ENCODE measurements around the gene GTPBP3. TPM values are rescaled to one million over a fixed set of nuclear protein-coding genes. Genes with fewer than 3 reads are reported as not detected.

The GTPBP3 gene
- total RNA-seq, 1 experiment from 2014 or later: 63.0 TPM

DNA sequence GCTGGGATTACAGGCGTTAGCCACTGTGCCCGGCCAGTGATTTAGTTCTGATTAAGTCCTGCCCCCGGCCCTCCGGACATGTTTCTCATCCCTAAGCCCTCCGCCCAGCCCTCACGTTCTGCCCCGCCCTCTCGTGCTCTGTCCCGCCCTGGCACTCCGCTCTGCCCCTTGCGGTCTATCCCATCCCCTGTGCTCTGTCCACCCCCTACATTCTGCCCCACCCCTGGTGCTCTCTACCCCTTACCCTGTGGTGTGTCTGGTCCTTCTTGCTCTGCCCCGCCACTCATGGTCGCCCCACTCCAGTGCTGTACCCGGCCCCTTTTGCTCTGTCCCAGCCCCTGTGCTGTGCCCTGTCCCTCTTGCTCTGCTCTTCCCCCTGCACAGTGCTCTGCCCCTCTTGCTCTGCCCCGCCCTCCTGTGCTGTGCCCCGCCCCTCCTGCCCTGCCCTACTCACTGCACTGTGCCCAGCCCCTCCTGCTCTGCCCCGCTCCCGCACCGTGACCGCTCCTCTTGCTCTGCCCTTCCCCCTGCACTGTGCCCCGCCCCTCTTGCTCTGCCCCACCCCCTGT, 3.0 kb downstream of the GTPBP3 start:
- no peaks in the 10 kb centered on the region for H3K27me3 ChIP-seq (ENCODE audit: control insufficient read depth, insufficient read depth, low read length)
- H3K36me3 ChIP-seq (replicated peaks; ENCODE audit: control insufficient read depth, insufficient read depth, low read length): peaks cover 4% of the 10 kb centered on the region
- DNase-seq: peak; percentile 91
- no peak overlapping the region for H3K4me3 ChIP-seq (ENCODE audit: insufficient read depth, low read depth, low read length)

DNA sequence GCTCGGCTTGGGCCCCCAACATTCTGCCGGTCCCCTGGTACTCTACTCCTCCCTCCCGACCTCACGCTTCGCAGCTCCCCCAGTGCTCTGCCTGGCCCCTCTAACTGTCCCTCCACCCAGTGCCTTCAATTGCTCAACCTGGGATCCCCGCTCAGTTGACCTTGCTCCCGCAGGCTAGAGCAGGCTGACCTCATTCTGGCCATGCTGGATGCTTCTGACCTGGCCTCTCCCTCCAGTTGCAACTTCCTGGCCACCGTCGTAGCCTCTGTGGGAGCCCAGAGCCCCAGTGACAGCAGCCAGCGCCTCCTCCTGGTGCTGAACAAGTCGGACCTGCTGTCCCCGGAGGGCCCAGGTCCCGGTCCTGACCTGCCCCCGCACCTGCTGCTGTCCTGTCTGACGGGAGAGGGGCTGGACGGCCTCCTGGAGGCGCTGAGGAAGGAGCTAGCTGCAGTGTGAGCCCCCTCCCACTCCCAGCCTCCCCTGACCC, 3.6 kb downstream of the GTPBP3 start:
- Histone ChIP-seq H3K27me3 (ENCODE audit: control insufficient read depth, insufficient read depth, low read length) (no peaks in the 10 kb centered on the region), H3K36me3 (replicated peaks; ENCODE audit: control insufficient read depth, insufficient read depth, low read length) (peaks cover 4% of the 10 kb centered on the region), H3K4me3 (ENCODE audit: insufficient read depth, low read depth, low read length) (no peak overlapping the region)
- DNase-seq: no peak

DNA sequence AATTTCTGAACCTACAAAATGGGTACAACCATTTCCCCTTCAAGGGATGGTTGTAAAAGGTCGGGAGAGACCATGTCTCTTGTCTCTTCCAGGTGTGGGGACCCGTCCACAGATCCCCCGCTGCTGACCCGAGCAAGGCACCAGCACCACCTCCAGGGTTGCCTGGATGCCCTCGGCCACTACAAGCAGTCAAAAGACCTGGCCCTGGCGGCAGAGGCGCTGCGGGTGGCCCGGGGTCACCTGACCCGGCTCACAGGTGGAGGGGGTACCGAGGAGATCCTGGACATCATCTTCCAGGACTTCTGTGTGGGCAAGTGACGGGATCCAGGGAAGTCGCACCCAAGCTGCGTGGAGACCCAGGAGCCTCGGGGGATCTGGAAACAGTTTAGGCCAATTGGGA, 4.0 kb downstream of the GTPBP3 start:
- peak; percentile 38 for DNase-seq
- Histone ChIP-seq H3K4me3 (ENCODE audit: insufficient read depth, low read depth, low read length) (no peak overlapping the region), H3K27me3 (ENCODE audit: control insufficient read depth, insufficient read depth, low read length) (no peaks in the 10 kb centered on the region), H3K36me3 (replicated peaks; ENCODE audit: control insufficient read depth, insufficient read depth, low read length) (peaks cover 4% of the 10 kb centered on the region)

DNA sequence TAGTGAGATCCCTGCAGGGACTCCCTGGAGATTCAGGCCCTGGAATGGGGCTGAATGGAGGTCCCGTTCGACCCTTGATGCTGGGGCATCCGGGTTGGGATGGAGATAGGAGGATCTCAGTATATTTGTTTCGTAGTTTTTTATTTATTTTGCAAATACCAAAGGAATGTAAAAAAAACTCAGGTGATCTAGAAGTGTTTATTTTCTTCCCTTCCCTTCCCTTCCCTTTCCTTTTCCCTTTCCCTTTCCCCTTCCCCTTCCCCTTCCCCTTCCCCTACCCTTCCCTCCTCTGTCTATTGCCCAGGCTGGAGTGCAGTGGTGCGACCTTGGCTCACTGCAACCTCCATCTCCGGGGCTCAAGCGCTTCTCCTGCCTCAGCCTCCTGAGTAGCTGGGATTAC, 4.5 kb downstream of the GTPBP3 start:
- no peaks in the 10 kb centered on the region for H3K27me3 ChIP-seq (ENCODE audit: control insufficient read depth, insufficient read depth, low read length)
- no peak for DNase-seq
- H3K4me3 ChIP-seq (ENCODE audit: insufficient read depth, low read depth, low read length): no peak overlapping the region
- H3K36me3 ChIP-seq (replicated peaks; ENCODE audit: control insufficient read depth, insufficient read depth, low read length): peaks cover 4% of the 10 kb centered on the region

DNA sequence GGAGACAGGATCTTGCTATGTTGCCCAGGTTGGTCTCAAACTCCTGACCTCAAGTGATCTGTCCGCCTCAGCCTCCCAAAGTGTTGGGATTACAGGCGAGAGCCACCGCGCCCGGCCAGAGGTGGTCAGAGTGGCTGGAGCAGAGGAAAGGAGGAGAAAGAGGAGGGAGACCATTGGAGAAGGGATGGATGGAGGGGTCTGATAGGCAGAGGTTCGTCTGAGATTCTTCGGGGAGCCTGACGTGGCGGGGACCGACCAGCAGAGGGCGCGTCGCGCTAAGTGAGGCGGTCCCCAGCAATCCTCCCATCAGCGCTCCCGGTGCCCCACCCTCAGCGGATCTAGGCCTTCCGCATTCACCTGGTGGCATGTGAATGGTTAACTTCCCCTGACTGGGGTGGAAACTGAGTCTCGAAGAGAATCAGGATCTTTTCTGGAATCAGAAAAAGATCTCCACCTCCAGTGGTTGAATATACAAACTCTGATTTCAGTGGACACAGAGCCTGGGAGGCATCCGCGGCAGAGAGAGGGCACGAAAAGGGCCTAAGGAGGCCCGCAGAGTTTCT, 8.8 kb downstream of the GTPBP3 start:
- peak; percentile 96 for DNase-seq
- no peaks in the 10 kb centered on the region for H3K27me3 ChIP-seq (ENCODE audit: control insufficient read depth, insufficient read depth, low read length)
- peaks cover 4% of the 10 kb centered on the region for H3K36me3 ChIP-seq (replicated peaks; ENCODE audit: control insufficient read depth, insufficient read depth, low read length)
- H3K4me3 ChIP-seq (ENCODE audit: insufficient read depth, low read depth, low read length): no peak overlapping the region

DNA sequence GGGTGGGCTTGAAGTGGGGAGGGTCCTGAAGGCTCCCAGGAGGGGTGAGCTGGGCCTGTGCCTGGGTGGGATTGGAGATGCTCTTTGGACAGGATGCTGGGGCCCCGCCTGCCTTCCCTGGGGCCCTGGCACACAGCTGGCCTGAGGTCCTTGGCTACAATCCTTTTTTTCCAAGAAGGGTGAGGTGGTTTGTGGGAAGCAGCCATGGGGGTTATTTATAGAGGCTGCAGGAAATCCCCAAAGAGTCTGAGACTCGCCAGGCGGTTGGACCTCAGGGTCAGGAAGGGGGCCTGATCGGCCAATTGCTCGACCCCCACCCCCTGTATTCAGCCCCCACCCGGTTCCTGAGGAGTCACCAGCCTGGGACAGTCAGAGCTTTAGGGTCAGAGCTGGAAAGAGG, 10.0 kb downstream of the GTPBP3 start:
- DNase-seq: peak; percentile 39
- Histone ChIP-seq H3K27me3 (ENCODE audit: control insufficient read depth, insufficient read depth, low read length) (no peaks in the 10 kb centered on the region), H3K36me3 (replicated peaks; ENCODE audit: control insufficient read depth, insufficient read depth, low read length) (no peaks in the 10 kb centered on the region), H3K4me3 (ENCODE audit: insufficient read depth, low read depth, low read length) (no peak overlapping the region)

DNA sequence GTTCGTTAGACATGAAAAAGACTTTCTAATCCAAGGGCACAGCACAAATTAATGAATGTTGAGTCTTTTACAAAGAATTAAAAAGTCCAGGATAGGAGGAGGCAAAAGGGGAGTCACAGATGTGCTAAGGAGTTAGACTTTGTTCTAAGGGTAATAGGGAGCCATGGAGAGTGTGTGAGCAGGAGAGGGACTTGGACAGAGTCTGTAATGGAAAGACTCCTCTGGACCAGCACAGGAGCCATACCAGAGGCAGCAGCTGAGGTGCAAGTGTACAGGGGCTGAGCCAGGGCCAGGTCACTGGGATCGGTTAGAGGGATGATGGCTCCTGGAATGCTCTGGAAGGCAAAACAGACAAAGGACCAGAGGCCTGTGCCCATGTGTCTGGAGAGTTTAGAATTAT, 10.5 kb downstream of the GTPBP3 start:
- H3K36me3 ChIP-seq (replicated peaks; ENCODE audit: control insufficient read depth, insufficient read depth, low read length): no peaks in the 10 kb centered on the region
- no peak for DNase-seq
- H3K4me3 ChIP-seq (ENCODE audit: insufficient read depth, low read depth, low read length): no peak overlapping the region
- H3K27me3 ChIP-seq (ENCODE audit: control insufficient read depth, insufficient read depth, low read length): no peaks in the 10 kb centered on the region

DNA sequence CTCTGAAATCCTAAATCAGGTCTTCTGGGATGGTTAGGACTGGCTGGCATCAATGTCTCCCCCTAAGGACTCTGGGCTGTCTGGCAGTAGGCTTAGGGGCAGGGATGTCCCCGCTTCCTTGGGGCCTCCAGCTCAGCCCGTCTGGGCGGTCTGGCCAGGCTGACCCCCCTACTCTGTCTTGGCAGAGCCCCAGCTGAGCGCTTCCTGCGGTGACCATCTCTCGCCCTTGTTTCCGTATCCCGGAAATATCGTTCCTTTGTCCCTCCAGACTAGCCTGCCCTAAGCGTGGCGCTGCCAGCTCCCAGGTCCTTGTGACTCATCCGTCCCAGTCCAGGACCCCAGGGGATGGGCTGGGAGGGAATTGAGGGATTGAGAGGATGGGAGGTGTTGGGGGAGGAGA, 11.3 kb downstream of the GTPBP3 start:
- Histone ChIP-seq H3K27me3 (ENCODE audit: control insufficient read depth, insufficient read depth, low read length) (no peaks in the 10 kb centered on the region), H3K36me3 (replicated peaks; ENCODE audit: control insufficient read depth, insufficient read depth, low read length) (no peaks in the 10 kb centered on the region), H3K4me3 (ENCODE audit: insufficient read depth, low read depth, low read length) (no peak overlapping the region)
- peak; percentile 85 for DNase-seq

DNA sequence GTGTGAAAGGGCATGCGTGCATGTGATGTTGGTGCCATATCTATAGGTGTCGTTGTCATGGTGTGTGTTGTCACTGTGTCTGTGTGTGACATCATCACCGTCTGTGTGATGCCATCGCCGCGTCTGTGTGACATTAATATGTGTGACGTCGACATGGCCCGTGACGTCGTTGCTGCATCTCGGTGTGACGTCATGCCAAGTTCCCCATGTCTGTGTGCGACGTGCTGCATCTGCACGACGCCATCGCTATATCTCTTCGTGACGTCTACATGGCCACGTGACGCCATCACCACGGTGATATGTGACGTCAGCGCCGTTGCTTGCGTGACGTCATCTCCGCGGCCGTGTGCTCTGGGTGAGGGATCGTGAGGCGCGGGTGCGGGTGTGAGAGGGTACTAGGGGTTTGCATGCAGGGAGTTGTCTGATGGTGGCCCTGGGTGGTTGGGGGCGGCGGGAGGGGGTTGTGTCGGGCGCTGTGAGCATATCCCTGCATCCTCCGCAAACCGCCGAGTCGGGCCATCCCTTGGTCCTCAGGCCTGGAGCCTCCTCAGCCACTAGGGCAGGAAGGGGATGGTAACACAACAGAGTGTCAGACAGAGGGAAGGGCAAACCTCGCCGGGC, 14.6 kb downstream of the GTPBP3 start:
- peak; percentile 48 for DNase-seq
- Histone ChIP-seq H3K36me3 (replicated peaks; ENCODE audit: control insufficient read depth, insufficient read depth, low read length) (no peaks in the 10 kb centered on the region), H3K4me3 (ENCODE audit: insufficient read depth, low read depth, low read length) (no peak overlapping the region), H3K27me3 (ENCODE audit: control insufficient read depth, insufficient read depth, low read length) (no peaks in the 10 kb centered on the region)

DNA sequence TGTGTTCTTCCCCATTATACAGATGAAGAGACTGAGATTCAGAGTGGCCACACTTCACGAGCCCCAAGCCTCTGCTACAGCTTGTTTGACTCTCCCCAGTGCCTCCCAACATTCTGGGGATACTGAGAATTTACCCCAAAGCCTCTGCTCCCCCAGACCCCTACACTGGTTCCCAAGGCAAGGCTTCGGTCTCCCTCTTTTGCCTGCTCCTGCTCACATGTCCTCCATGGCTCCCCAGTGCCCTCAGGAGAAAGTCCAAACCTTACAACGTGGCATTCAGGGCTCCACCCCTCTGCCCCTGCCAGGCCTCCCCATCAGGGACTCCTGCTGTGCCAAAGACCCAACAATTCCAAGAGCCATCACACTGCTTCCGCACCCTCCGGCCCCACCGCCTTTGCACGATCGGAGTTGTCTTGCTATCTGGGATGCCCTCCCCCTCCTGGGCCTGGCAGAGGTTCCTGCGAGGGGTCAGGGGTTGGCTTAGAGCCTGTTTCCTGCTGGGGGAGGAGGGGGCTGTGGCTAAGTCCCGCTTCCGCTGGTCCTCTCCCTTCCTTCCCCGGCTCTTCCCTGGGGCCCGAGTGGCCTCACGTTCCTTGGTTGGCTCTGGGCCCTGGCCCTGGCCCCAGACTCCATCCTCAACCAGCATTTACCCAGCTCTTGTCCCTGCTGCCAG, 15.4 kb downstream of the GTPBP3 start:
- DNase-seq: peak; percentile 64
- Histone ChIP-seq H3K36me3 (replicated peaks; ENCODE audit: control insufficient read depth, insufficient read depth, low read length) (no peaks in the 10 kb centered on the region), H3K27me3 (ENCODE audit: control insufficient read depth, insufficient read depth, low read length) (no peaks in the 10 kb centered on the region), H3K4me3 (ENCODE audit: insufficient read depth, low read depth, low read length) (no peak overlapping the region)

DNA sequence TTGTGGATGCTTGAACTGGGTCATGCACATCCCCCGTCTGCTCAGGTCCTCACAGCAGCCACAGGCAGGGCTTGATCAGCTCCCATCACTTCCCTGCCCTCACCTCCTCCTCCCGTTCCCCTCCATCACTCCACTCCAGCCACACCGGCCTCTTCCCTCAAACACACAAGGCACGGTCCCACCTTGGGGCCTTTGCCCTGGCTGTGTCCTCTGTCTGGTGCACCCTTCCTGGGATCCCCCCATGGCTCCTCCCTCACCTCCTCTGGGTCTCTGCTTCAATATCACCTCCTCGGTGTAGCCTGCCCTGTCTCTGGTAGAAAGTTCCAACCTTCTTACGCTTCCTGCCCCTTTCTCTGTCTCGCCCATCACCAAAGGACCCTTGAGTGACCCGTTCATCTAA, 16.0 kb downstream of the GTPBP3 start:
- DNase-seq: no peak
- Histone ChIP-seq H3K36me3 (replicated peaks; ENCODE audit: control insufficient read depth, insufficient read depth, low read length) (no peaks in the 10 kb centered on the region), H3K4me3 (ENCODE audit: insufficient read depth, low read depth, low read length) (no peak overlapping the region), H3K27me3 (ENCODE audit: control insufficient read depth, insufficient read depth, low read length) (no peaks in the 10 kb centered on the region)

DNA sequence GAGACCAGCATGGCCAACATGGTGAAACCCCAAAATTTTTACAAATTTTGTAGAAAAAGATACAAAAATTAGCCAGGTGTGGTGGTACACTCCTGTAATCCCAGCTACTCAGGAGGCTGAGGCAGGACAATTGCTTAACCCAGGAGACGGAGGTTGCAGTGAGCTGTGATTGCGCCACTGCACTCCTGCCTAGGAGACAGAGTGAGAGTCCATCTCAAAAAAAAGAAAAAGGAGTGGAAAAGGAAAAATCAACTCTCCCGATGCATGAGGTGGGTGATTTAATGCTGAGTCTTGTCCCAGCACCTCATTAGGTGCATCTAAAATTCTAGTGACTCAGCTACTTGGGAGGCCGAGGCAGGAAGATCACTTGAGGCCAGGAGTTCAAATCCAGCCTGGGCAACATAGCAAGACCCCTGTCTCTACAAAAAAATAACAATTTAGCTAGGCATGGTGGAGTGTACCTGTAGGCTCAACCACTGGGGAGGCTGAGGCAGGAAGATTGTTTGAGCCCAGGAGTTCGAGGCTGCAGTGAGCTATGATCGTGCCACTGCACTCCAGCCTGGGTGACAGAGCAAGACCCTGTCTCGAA, 19.8 kb downstream of the GTPBP3 start:
- no peak for DNase-seq
- H3K27me3 ChIP-seq (ENCODE audit: control insufficient read depth, insufficient read depth, low read length): no peaks in the 10 kb centered on the region
- no peaks in the 10 kb centered on the region for H3K36me3 ChIP-seq (replicated peaks; ENCODE audit: control insufficient read depth, insufficient read depth, low read length)
- no peak overlapping the region for H3K4me3 ChIP-seq (ENCODE audit: insufficient read depth, low read depth, low read length)

DNA sequence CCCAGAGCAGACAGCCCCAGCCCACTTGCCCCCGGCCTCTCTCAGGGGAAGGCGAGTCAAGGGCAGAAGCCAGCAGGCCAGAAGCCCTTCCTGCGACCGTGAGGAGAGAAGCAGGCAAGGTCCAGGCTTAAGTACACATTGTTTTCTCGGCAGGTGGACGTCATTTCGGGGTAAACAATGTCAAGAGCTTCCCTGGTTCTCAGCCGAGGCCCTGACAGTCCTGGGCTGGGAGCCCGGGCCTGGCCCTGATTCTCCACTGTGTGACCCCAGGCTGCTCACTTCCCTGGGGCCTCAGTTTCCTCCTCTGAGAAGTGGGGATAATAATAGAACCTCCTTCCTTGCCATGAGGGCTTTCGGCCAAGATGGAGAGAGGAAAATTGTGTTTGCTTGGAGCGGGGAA, 20.4 kb downstream of the GTPBP3 start:
- DNase-seq: peak; percentile 30
- no peak overlapping the region for H3K4me3 ChIP-seq (ENCODE audit: insufficient read depth, low read depth, low read length)
- H3K36me3 ChIP-seq (replicated peaks; ENCODE audit: control insufficient read depth, insufficient read depth, low read length): no peaks in the 10 kb centered on the region
- no peaks in the 10 kb centered on the region for H3K27me3 ChIP-seq (ENCODE audit: control insufficient read depth, insufficient read depth, low read length)

DNA sequence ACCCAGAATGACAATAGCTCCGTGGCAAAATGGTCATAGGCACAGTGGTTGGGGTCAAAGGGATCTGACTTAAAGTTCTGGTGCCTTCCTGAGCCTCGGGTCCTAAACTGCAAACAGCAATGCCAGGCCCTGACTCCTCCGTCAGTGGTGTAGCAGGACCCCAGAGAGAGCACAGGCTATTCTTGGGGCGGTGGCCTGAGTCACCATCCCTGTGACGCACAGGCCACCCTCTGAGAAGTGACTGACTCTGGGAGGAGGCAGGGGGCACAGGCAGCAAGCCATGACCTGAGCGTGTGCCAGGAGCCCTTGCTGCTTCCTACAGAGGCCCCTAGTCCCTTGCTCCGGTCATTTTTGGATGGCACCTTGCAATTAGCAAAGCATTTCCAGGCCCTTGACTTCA, 21.0 kb downstream of the GTPBP3 start:
- H3K27me3 ChIP-seq (ENCODE audit: control insufficient read depth, insufficient read depth, low read length): no peaks in the 10 kb centered on the region
- H3K36me3 ChIP-seq (replicated peaks; ENCODE audit: control insufficient read depth, insufficient read depth, low read length): no peaks in the 10 kb centered on the region
- DNase-seq: peak; percentile 31
- H3K4me3 ChIP-seq (ENCODE audit: insufficient read depth, low read depth, low read length): no peak overlapping the region

Measured in H7 (cell line).